Liver (tissue), 9 donors: ENCODE data around the gene KIF6. TPM values are rescaled to one million over a fixed set of nuclear protein-coding genes. Genes with fewer than 3 reads are reported as not detected.

Experiments used
- DNase-seq: peaks from one replicate; pipeline ENCODE4 v3.0.0-alpha.2; 2017; ENCODE audit warnings: low spot score
- H3K27ac ChIP-seq, 2 donors: one replicate each; pipeline ENCODE4 v1.7.0; 2013; ENCODE audit warnings: inconsistent platforms in 2 of 2, low read length in 2 of 2, control low read depth in 1 of 2, low read depth in 1 of 2, mild to moderate bottlenecking in 1 of 2
- H3K27me3 ChIP-seq, 4 donors: one replicate each; pipeline versions ENCODE4 v1.6.1 to v1.7.0; 2013; ENCODE audit warnings: low read length in 3 of 4, inconsistent platforms in 1 of 4, mild to moderate bottlenecking in 1 of 4, moderate library complexity in 1 of 4; ENCODE audit not compliant: control insufficient read depth in 4 of 4, insufficient read depth in 4 of 4
- H3K36me3 ChIP-seq, 4 donors: one replicate each; pipeline versions ENCODE4 v1.6.1 to v1.7.0; 2013; ENCODE audit warnings: low read length in 3 of 4, mild to moderate bottlenecking in 3 of 4, low read depth in 1 of 4, moderate library complexity in 1 of 4; ENCODE audit not compliant: control insufficient read depth in 4 of 4, insufficient read depth in 3 of 4
- H3K4me1 ChIP-seq, 4 donors: one replicate each; pipeline versions ENCODE4 v1.6.1 to v1.7.0; 2013; ENCODE audit warnings: low read length in 3 of 4, mild to moderate bottlenecking in 3 of 4, moderate library complexity in 1 of 4; ENCODE audit not compliant: control insufficient read depth in 4 of 4, insufficient read depth in 4 of 4
- H3K4me3 ChIP-seq, 3 donors: one replicate each; pipeline versions ENCODE4 v1.6.1 to v1.7.0; 2013; ENCODE audit warnings: low read length in 3 of 3, control low read depth in 1 of 3, low read depth in 1 of 3, mild to moderate bottlenecking in 1 of 3
- H3K9ac ChIP-seq, 2 donors: one replicate each; pipeline ENCODE4 v1.7.0; 2013; ENCODE audit warnings: low read length in 2 of 2, mild to moderate bottlenecking in 2 of 2, moderate library complexity in 2 of 2, control low read depth in 1 of 2, low read depth in 1 of 2
- H3K9me3 ChIP-seq, 4 donors: one replicate each; pipeline versions ENCODE4 v1.6.1 to v1.7.0; 2013; ENCODE audit warnings: low read length in 3 of 4; ENCODE audit not compliant: control insufficient read depth in 4 of 4
- FOXA1 ChIP-seq: IDR thresholded peaks from 2 replicates; pipeline ENCODE4 v1.6.1; 2016; ENCODE audit warnings: antibody characterized with exemption
- FOXA2 ChIP-seq: IDR thresholded peaks from 2 replicates; pipeline ENCODE4 v1.6.1; 2016; ENCODE audit warnings: antibody characterized with exemption
- GABPA ChIP-seq, 2 donors: IDR thresholded peaks in 1 of 2; conservative IDR thresholded peaks in 1 of 2; 2 replicates each; pipeline ENCODE4 v1.6.1; 2016; ENCODE audit warnings: antibody characterized with exemption in 2 of 2, mild to moderate bottlenecking in 1 of 2, moderate library complexity in 1 of 2
- HNF4A ChIP-seq, 2 donors: conservative IDR thresholded peaks; 2 replicates each; pipeline ENCODE4 v1.6.1; 2016; ENCODE audit warnings: antibody characterized with exemption in 2 of 2, mild to moderate bottlenecking in 2 of 2
- NR2F2 ChIP-seq: IDR thresholded peaks from 2 replicates; pipeline ENCODE4 v1.6.1; 2016; ENCODE audit warnings: antibody characterized with exemption
- RAD21 ChIP-seq, 2 donors: IDR thresholded peaks; 2 replicates each; pipeline ENCODE4 v1.6.1; 2016; ENCODE audit warnings: antibody characterized with exemption in 2 of 2, mild to moderate bottlenecking in 2 of 2
- RXRA ChIP-seq, 2 donors: IDR thresholded peaks; 2 replicates each; pipeline ENCODE4 v1.6.1; 2017 to 2018; ENCODE audit warnings: antibody characterized with exemption in 2 of 2, mild to moderate bottlenecking in 1 of 2
- SP1 ChIP-seq: IDR thresholded peaks from 2 replicates; pipeline ENCODE4 v1.6.1; 2018; ENCODE audit warnings: antibody characterized with exemption, mild to moderate bottlenecking
- TAF1 ChIP-seq: conservative IDR thresholded peaks from 2 replicates; pipeline ENCODE4 v1.6.1; 2016; ENCODE audit warnings: antibody characterized with exemption, mild to moderate bottlenecking
- YY1 ChIP-seq: IDR thresholded peaks from 2 replicates; pipeline ENCODE4 v1.6.1; 2016; ENCODE audit warnings: antibody characterized with exemption, mild to moderate bottlenecking
- WGBS: extraction: QIAGEN DNeasy Blood & Tissue Kit; methylation state at CpG from one replicate; pipeline ENCODE4 v1.1.7; 2013; 5-methylcytosine and 5-hydroxymethylcytosine counted together
- polyA plus RNA-seq, 2 donors: library from polyadenylated mRNA; stranded (reverse) in 1 of 2; unstranded in 1 of 2; fragments of 200-250 nt in 1 of 2; fragments of >200 nt in 1 of 2; fragmentation: Nextera tagmentation in 1 of 2; extraction: Ambion mirVana in 1 of 2; gene quantifications; one replicate each; pipeline versions ENCODE4 v1.2.1 to v1.2.3, GENCODE V29; 2013 to 2015
- total RNA-seq, 2 donors: library from RNA; depleted of rRNA; stranded (reverse); fragments of >200 nt; gene quantifications; one replicate each; pipeline ENCODE4 v1.2.3, GENCODE V29; 2014
- TF ChIP-seq, protein P1 (sequence below): fragments of 150-350 bp; IDR thresholded peaks from 2 replicates; pipeline ENCODE4 v1.5.1; 2017; ENCODE audit warnings: improper control_type of control experiment, low read depth, low read length; ENCODE audit not compliant: missing input control
- TF ChIP-seq, protein P2 (sequence below): IDR thresholded peaks from 2 replicates; pipeline ENCODE4 v1.6.1; 2016; ENCODE audit warnings: antibody characterized with exemption
- donor health status: healthy.
- donor health status: healthy.
- donor health status: healthy.
- donor health status: healthy.
- donor health status: healthy.

Gene KIF6
- total and polyA plus RNA-seq, 4 donors = 0.17 to 7.5 (median 0.29) TPM

DNA sequence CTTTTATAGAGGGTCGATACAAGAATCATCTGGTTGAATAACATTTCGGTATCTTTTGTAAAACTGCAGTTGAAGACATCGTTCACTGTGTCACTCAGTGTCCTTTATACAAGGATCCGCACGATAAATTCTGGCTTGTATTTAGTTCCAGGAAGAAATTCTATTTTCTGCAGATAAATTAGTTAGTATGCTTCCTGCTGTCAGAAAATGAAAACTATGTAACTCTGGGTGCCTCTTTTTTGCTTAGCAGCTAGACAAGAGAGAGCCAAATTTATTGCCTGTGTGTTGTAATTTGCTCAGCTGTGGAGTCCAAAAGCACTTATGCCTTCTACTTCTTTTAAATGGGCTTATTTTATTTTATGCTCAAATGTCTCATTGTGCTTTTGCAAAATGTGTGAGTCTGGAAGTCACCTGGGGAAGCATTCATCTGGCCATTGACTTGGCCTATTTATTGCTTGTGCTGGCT is 346.2 kb downstream of the KIF6 start:
- H3K36me3 ChIP-seq = no peaks in the 10 kb centered on the region
- DNase-seq = no peak
- H3K4me3 ChIP-seq = no peak overlapping the region
- H3K27me3 ChIP-seq = no peaks in the 10 kb centered on the region
- H3K9me3 ChIP-seq = no peaks in the 10 kb centered on the region
- H3K9ac ChIP-seq = no peak overlapping the region
- no peak overlapping the region for H3K27ac ChIP-seq
- H3K4me1 ChIP-seq = peaks cover 0 to 37% (median 28%) of the 10 kb centered on the region in 4 donors
- WGBS = 75% methylated on average over 5 of the region's 5 CpGs
- no peak for TF ChIP-seq HNF4A (conservative IDR thresholded peaks at IDR 0.05)
- TF ChIP-seq RAD21 (IDR thresholded peaks at IDR 0.05) = peak in 1 of 2 donors; percentile 15
- no peak for TF ChIP-seq SP1
- TF ChIP-seq, protein P1, sequence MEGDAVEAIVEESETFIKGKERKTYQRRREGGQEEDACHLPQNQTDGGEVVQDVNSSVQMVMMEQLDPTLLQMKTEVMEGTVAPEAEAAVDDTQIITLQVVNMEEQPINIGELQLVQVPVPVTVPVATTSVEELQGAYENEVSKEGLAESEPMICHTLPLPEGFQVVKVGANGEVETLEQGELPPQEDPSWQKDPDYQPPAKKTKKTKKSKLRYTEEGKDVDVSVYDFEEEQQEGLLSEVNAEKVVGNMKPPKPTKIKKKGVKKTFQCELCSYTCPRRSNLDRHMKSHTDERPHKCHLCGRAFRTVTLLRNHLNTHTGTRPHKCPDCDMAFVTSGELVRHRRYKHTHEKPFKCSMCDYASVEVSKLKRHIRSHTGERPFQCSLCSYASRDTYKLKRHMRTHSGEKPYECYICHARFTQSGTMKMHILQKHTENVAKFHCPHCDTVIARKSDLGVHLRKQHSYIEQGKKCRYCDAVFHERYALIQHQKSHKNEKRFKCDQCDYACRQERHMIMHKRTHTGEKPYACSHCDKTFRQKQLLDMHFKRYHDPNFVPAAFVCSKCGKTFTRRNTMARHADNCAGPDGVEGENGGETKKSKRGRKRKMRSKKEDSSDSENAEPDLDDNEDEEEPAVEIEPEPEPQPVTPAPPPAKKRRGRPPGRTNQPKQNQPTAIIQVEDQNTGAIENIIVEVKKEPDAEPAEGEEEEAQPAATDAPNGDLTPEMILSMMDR = no peak
- TF ChIP-seq YY1 = no peak
- no peak for TF ChIP-seq RXRA (IDR thresholded peaks at IDR 0.05)

DNA sequence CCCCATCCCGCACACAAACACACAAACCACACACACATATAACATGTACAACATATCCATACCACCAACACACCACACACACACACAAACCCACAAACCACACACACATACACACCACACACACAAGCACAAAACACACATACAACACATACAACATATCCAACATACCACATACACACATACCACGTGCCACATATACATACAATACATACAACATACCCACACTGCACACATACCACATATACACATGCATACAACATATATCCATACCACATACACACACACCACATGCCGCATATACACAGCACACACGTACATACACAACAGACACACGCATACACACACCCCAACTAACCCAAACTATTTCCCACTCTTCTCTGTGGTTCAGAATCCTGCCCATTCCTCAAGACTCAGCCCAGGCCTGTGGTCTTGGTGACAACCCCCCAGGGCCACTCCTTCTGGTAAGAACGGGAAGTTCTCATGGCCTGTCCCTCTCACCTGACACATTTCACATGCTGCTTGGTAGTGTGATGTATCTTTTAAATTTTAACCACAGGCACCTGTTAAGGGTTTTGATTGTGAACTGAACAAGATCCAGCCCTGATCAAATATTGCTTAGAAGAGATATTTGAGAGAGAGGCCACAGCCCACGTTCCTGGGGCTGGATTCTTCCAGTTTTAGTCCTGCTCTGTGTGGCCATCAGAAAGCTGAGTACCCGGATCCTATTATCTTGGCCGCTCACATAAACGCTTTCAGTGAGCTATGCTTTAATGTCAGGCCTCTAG is 346.8 kb downstream of the KIF6 start:
- Histone ChIP-seq H3K36me3 (no peaks in the 10 kb centered on the region), H3K9ac (no peak overlapping the region), H3K9me3 (no peaks in the 10 kb centered on the region), H3K27me3 (no peaks in the 10 kb centered on the region), H3K4me3 (no peak overlapping the region), H3K27ac (no peak overlapping the region), H3K4me1 (peaks cover 0 to 37% (median 28%) of the 10 kb centered on the region in 4 donors)
- 60% methylated on average over 10 of the region's 10 CpGs for WGBS
- no peak for DNase-seq
- no peak for TF ChIP-seq YY1
- TF ChIP-seq GABPA (IDR thresholded peaks at IDR 0.05 in 1 of 2, conservative IDR thresholded peaks at IDR 0.05 in 1 of 2) = no peak
- TF ChIP-seq, protein P1 = no peak
- TF ChIP-seq SP1 = no peak
- TF ChIP-seq, protein P2, sequence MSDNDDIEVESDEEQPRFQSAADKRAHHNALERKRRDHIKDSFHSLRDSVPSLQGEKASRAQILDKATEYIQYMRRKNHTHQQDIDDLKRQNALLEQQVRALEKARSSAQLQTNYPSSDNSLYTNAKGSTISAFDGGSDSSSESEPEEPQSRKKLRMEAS = no peak
- TF ChIP-seq HNF4A (conservative IDR thresholded peaks at IDR 0.05) = no peak
- TF ChIP-seq RAD21 (IDR thresholded peaks at IDR 0.05) = no peak
- no peak for TF ChIP-seq FOXA2

DNA sequence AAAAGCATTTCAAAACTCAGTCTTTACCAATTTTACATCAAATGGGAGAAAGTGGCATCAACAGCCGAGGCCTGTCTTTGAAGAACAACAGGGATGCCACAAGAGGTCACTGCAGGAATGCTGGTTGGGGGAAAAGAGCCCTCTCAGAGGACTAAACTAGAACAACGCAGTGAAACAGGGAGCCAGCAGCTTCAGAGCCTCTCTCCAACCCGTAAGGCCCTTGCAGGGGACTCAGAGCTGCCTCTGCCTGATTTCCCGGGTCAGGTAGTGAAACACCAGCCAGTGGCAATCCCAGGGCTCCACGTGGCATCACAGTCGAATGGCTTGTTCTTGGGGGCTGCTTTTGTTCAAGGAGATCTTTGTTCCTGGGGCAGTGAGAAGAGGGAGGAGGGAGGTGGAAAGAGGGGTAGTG is 347.7 kb downstream of the KIF6 start:
- no peak overlapping the region for H3K4me3 ChIP-seq
- H3K9ac ChIP-seq = no peak overlapping the region
- no peaks in the 10 kb centered on the region for H3K9me3 ChIP-seq
- no peak for DNase-seq
- peaks cover 0 to 37% (median 28%) of the 10 kb centered on the region in 4 donors for H3K4me1 ChIP-seq
- 18% methylated on average over 6 of the region's 6 CpGs for WGBS
- no peaks in the 10 kb centered on the region for H3K27me3 ChIP-seq
- TF ChIP-seq RAD21 (IDR thresholded peaks at IDR 0.05) = peak; percentile 93 to 96
- TF ChIP-seq RXRA (IDR thresholded peaks at IDR 0.05) = peak in 1 of 2 donors; percentile 26
- TF ChIP-seq TAF1 = no peak
- no peak for TF ChIP-seq FOXA1
- TF ChIP-seq, protein P1 = peak; percentile 67
- TF ChIP-seq HNF4A (conservative IDR thresholded peaks at IDR 0.05) = peak; percentile 33 to 66
- TF ChIP-seq NR2F2 = peak; percentile 89
- no peak overlapping the region for H3K27ac ChIP-seq
- no peaks in the 10 kb centered on the region for H3K36me3 ChIP-seq
